B cell (primary cell): ENCODE measurements around the gene GABRA6. TPM values are rescaled to one million over a fixed set of nuclear protein-coding genes. Genes with fewer than 3 reads are reported as not detected.

Experiments
- ATAC-seq: fragments of 200-7000 bp; cut with Tn5 transposase; one replicate; pipeline ENCODE4 v1.10.0; 2021; ENCODE audit warnings: low read depth, mild to moderate bottlenecking, moderate number of reproducible peaks, moderate library complexity
- CTCF ChIA-PET: fragments of 350-600 bp; sonication (Branson Sonifier 250); formaldehyde crosslinking; loops from one replicate; lab custom pipeline; 2021; ENCODE audit warnings: antibody characterized with exemption, inconsistent platforms; lab: Charles Lee
- POLR2A ChIA-PET: fragments of 350-600 bp; sonication (Branson Sonifier 250); formaldehyde crosslinking; loops from one replicate; lab custom pipeline; 2021; ENCODE audit warnings: antibody characterized with exemption; lab: Charles Lee
- DNase-seq: peaks from one replicate; pipeline ENCODE4 v3.0.0; 2013
- H2AFZ ChIP-seq: 2 replicates; pipeline ENCODE4 v1.6.1; 2012; ENCODE audit warnings: mild to moderate bottlenecking, low read depth, low read length; ENCODE audit not compliant: insufficient read depth, poor library complexity, severe bottlenecking
- H3K27ac ChIP-seq, 2 donors: 1 replicate in 1 of 2; 2 replicates in 1 of 2; pipeline ENCODE4 v1.5.1; 2012 to 2013; ENCODE audit warnings: low read length in 2 of 2, mild to moderate bottlenecking in 2 of 2, moderate library complexity in 1 of 2
- H3K27me3 ChIP-seq, 4 experiments: fragments of 200-600 bp in 1 of 4; sonication (generic) in 1 of 4; replicated peaks in 1 of 4; 1 replicate in 2 of 4; 2 replicates in 2 of 4; pipeline versions ENCODE4 v1.6.1 to v1.7.0; 2013 to 2016; ENCODE audit warnings: low read length in 3 of 4, mild to moderate bottlenecking in 2 of 4, mixed read lengths in 1 of 4, moderate library complexity in 1 of 4; ENCODE audit not compliant: insufficient read depth in 4 of 4, control insufficient read depth in 3 of 4; ENCODE audit errors: control extremely low read depth in 1 of 4
- H3K36me3 ChIP-seq, 2 experiments: replicated peaks in 1 of 2; 1 replicate in 1 of 2; 2 replicates in 1 of 2; pipeline versions ENCODE4 v1.6.1 to v1.7.1; 2013; ENCODE audit warnings: low read length in 1 of 2; ENCODE audit not compliant: insufficient read depth in 2 of 2, control insufficient read depth in 1 of 2; ENCODE audit errors: control extremely low read depth in 1 of 2, extremely low read depth in 1 of 2
- H3K4me1 ChIP-seq, 2 donors: fragments of 200-600 bp in 1 of 2; sonication (generic) in 1 of 2; 1 replicate in 1 of 2; 2 replicates in 1 of 2; pipeline versions ENCODE4 v1.5.1 to v1.6.1; 2013 to 2017; ENCODE audit warnings: low read length in 2 of 2; ENCODE audit not compliant: control insufficient read depth in 2 of 2, insufficient read depth in 2 of 2
- H3K4me2 ChIP-seq: replicated peaks from 2 replicates; pipeline ENCODE3; 2012; ENCODE audit warnings: mild to moderate bottlenecking, low read depth, low read length; ENCODE audit not compliant: poor library complexity, severe bottlenecking
- H3K4me3 ChIP-seq, 5 experiments: fragments of 200-600 bp in 1 of 5; sonication (generic) in 1 of 5; 1 replicate in 3 of 5; 2 replicates in 2 of 5; pipeline versions ENCODE4 v1.5.1 to v1.7.0; 2011 to 2016; ENCODE audit warnings: low read length in 4 of 5, mild to moderate bottlenecking in 4 of 5, low read depth in 2 of 5, control low read depth in 1 of 5, moderate library complexity in 1 of 5; ENCODE audit not compliant: insufficient read depth in 1 of 5; ENCODE audit errors: control extremely low read depth in 1 of 5, extremely low read depth in 1 of 5
- H3K79me2 ChIP-seq: fragments of 200-600 bp; sonication (generic); one replicate; pipeline ENCODE4 v1.6.0; 2016; ENCODE audit warnings: low read length; ENCODE audit not compliant: control insufficient read depth, insufficient read depth
- H3K9ac ChIP-seq: fragments of 200-600 bp; sonication (generic); 2 replicates; pipeline ENCODE4 v1.6.1; 2017; ENCODE audit warnings: mild to moderate bottlenecking, low read length, moderate library complexity
- H3K9me3 ChIP-seq, 3 donors: one replicate each; pipeline versions ENCODE4 v1.6.1 to v1.7.1; 2013; ENCODE audit warnings: low read length in 2 of 3; ENCODE audit not compliant: control insufficient read depth in 2 of 3, insufficient read depth in 1 of 3; ENCODE audit errors: control extremely low read depth in 1 of 3
- H4K20me1 ChIP-seq: 2 replicates; pipeline ENCODE4 v1.6.0; 2012; ENCODE audit warnings: mild to moderate bottlenecking, low read length; ENCODE audit not compliant: insufficient read depth, control insufficient read depth, poor library complexity, severe bottlenecking
- H3K27ac Mint-ChIP-seq: one replicate; pipeline ENCODE4 v1.8.0; 2021; ENCODE audit warnings: mixed read lengths
- H3K27me3 Mint-ChIP-seq: one replicate; pipeline ENCODE4 v1.8.0; 2021; ENCODE audit warnings: mixed read lengths
- H3K4me1 Mint-ChIP-seq: one replicate; pipeline ENCODE4 v1.8.0; 2021; ENCODE audit warnings: mixed read lengths
- H3K4me3 Mint-ChIP-seq: one replicate; pipeline ENCODE4 v1.8.0; 2021; ENCODE audit warnings: mixed read lengths
- H3K9me3 Mint-ChIP-seq: one replicate; pipeline ENCODE4 v1.8.0; 2022; ENCODE audit warnings: mixed read lengths; ENCODE audit not compliant: insufficient read depth
- CTCF ChIP-seq: fragments of 200-600 bp; IDR thresholded peaks from one replicate; pipeline ENCODE4 v1.8.0; 2022; ENCODE audit warnings: antibody characterized with exemption, mild to moderate bottlenecking
- EZH2 ChIP-seq: IDR thresholded peaks from 2 replicates; pipeline ENCODE4 v1.6.1; 2012; ENCODE audit warnings: borderline replicate concordance, low read depth, mild to moderate bottlenecking, moderate library complexity, low read length; ENCODE audit not compliant: insufficient read depth, poor library complexity, severe bottlenecking
- WGBS: methylation state at CpG from one replicate; pipeline ENCODE4 v1.1.5; 2013; ENCODE audit warnings: missing lambda C conversion rate; ENCODE audit not compliant: insufficient coverage; 5-methylcytosine and 5-hydroxymethylcytosine counted together
- intact Hi-C: fragments of 100-400 bp; cut with micrococcal nuclease; formaldehyde crosslinking; loops from one replicate; pipeline ENCODE4 v1.10.0; 2022
- polyA plus RNA-seq: library from polyadenylated mRNA; depleted of rRNA; stranded (reverse); fragments of >200 nt; gene quantifications from 2 replicates; pipeline ENCODE4 v1.2.3, GENCODE V29; 2012
- total RNA-seq, 2 donors: library from RNA; stranded (reverse); fragments of 120-200 nt in 1 of 2; gene quantifications; 1 replicate in 1 of 2; 2 replicates in 1 of 2; pipeline versions ENCODE4 v1.2.3 to v1.2.4, GENCODE V29; 2013 to 2022

Gene GABRA6
- total and polyA plus RNA-seq, 2 donors (not counting 1 experiment from before 2014, with no cell fraction given): not detected

- intact Hi-C loops: no loop called here
- Histone ChIP-seq H3K4me3 (no peak overlapping the region), H3K36me3 (no peaks in the 10 kb centered on the region), H3K4me1 (no peaks in the 10 kb centered on the region), H2AFZ (no peak overlapping the region), H3K9me3 (no peaks in the 10 kb centered on the region), H3K27me3 (no peaks in the 10 kb centered on the region), H3K9ac (no peak overlapping the region), H4K20me1 (no peaks in the 10 kb centered on the region), H3K27ac (no peak overlapping the region), H3K4me2 (no peak overlapping the region), H3K79me2 (no peaks in the 10 kb centered on the region)
- H3K27ac Mint-ChIP-seq: no peak overlapping the region
- ATAC-seq (no peak), DNase-seq (no peak)
- H3K4me1 Mint-ChIP-seq: no peaks in the 10 kb centered on the region
- no peaks in the 10 kb centered on the region for H3K27me3 Mint-ChIP-seq
- no peaks in the 10 kb centered on the region for H3K9me3 Mint-ChIP-seq
- TF ChIP-seq CTCF (no peak), EZH2 (no peak)
- ChIA-PET POLR2A (no interaction called here), CTCF (no interaction called here)
- H3K4me3 Mint-ChIP-seq: no peak overlapping the region
Measured at GRCh38 chr5:161720460-161720859, 34.9 kb downstream of the GABRA6 start.

- no peak overlapping the region for H3K27ac ChIP-seq
- no peaks in the 10 kb centered on the region for H3K79me2 ChIP-seq
- no peak overlapping the region for H3K9ac ChIP-seq
- no peaks in the 10 kb centered on the region for H3K4me1 Mint-ChIP-seq
- TF ChIP-seq CTCF: no peak
- TF ChIP-seq EZH2: no peak
- intact Hi-C loops: no loop called here
- H3K36me3 ChIP-seq: no peaks in the 10 kb centered on the region
- POLR2A ChIA-PET: no interaction called here
- no peak overlapping the region for H3K27ac Mint-ChIP-seq
- no peak overlapping the region for H3K4me3 Mint-ChIP-seq
- CTCF ChIA-PET: no interaction called here
- no peaks in the 10 kb centered on the region for H3K9me3 Mint-ChIP-seq
- H3K9me3 ChIP-seq: no peaks in the 10 kb centered on the region
- H4K20me1 ChIP-seq: no peaks in the 10 kb centered on the region
- H3K4me3 ChIP-seq: no peak overlapping the region
- H3K4me2 ChIP-seq: no peak overlapping the region
- WGBS: no CpG with 5 or more reads among the region's 1 CpG
- H3K27me3 ChIP-seq: no peaks in the 10 kb centered on the region
- no peak overlapping the region for H2AFZ ChIP-seq
- ATAC-seq (no peak), DNase-seq (no peak)
- no peaks in the 10 kb centered on the region for H3K4me1 ChIP-seq
- H3K27me3 Mint-ChIP-seq: no peaks in the 10 kb centered on the region
Measured at GRCh38 chr5:161734741-161735140, 49.2 kb downstream of the GABRA6 start.
